ENCODE results near the gene CANT1. TPM values are rescaled to one million over a fixed set of nuclear protein-coding genes. Genes with fewer than 3 reads are reported as not detected.

Gene CANT1
- total and polyA plus RNA-seq, 2 of the 13 experiments (the other 11 are each of a cell fraction or from before 2014, with no cell fraction given), result 34.1 to 42.1 TPM

DNA sequence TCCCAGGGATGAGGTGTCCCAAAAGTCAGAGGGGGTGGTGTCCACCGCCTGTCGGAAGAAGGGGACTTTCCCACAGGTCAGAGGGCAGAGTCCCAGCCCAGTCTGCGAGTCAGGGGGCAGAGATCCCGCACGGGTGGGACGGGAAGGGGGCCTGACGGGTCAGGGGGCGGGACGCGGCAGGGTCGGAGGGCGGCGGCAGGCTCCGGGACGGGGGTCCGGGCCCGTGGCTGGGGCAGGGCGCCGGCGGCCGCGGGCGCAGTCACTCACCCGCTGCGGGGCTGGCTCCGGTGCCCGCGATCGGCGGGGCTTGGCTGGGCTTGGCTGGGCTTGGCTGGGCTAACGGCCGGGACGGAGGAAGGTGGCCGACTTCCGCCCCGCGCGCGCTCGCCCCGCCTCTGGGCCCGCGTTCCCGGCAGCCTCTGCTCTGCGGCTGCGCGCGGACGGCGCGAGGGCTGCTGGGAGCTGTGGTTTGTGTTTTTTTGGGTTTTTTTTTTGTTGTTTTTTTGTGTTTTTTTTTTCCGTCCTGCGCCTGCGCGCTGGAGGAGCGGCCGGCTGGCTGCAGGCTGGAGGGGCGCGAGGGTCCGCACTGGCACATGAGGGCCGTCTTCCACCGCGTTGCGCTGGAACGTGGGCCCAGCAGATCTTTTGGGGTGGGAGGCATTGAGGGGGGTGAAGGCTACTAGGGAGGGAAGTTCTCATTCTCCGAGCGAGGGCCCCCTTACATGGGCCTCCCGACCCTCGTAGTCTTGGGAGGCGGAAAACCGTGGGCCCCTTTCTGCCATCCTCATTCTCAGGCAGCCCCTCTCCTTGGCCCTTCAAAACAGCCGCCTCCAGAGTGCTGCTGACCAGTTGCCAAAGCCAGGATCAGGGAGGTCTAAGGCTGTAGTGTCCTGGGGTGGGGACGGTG is at the start of gene CANT1 (continued):
- TF ChIP-seq, protein P1, sequence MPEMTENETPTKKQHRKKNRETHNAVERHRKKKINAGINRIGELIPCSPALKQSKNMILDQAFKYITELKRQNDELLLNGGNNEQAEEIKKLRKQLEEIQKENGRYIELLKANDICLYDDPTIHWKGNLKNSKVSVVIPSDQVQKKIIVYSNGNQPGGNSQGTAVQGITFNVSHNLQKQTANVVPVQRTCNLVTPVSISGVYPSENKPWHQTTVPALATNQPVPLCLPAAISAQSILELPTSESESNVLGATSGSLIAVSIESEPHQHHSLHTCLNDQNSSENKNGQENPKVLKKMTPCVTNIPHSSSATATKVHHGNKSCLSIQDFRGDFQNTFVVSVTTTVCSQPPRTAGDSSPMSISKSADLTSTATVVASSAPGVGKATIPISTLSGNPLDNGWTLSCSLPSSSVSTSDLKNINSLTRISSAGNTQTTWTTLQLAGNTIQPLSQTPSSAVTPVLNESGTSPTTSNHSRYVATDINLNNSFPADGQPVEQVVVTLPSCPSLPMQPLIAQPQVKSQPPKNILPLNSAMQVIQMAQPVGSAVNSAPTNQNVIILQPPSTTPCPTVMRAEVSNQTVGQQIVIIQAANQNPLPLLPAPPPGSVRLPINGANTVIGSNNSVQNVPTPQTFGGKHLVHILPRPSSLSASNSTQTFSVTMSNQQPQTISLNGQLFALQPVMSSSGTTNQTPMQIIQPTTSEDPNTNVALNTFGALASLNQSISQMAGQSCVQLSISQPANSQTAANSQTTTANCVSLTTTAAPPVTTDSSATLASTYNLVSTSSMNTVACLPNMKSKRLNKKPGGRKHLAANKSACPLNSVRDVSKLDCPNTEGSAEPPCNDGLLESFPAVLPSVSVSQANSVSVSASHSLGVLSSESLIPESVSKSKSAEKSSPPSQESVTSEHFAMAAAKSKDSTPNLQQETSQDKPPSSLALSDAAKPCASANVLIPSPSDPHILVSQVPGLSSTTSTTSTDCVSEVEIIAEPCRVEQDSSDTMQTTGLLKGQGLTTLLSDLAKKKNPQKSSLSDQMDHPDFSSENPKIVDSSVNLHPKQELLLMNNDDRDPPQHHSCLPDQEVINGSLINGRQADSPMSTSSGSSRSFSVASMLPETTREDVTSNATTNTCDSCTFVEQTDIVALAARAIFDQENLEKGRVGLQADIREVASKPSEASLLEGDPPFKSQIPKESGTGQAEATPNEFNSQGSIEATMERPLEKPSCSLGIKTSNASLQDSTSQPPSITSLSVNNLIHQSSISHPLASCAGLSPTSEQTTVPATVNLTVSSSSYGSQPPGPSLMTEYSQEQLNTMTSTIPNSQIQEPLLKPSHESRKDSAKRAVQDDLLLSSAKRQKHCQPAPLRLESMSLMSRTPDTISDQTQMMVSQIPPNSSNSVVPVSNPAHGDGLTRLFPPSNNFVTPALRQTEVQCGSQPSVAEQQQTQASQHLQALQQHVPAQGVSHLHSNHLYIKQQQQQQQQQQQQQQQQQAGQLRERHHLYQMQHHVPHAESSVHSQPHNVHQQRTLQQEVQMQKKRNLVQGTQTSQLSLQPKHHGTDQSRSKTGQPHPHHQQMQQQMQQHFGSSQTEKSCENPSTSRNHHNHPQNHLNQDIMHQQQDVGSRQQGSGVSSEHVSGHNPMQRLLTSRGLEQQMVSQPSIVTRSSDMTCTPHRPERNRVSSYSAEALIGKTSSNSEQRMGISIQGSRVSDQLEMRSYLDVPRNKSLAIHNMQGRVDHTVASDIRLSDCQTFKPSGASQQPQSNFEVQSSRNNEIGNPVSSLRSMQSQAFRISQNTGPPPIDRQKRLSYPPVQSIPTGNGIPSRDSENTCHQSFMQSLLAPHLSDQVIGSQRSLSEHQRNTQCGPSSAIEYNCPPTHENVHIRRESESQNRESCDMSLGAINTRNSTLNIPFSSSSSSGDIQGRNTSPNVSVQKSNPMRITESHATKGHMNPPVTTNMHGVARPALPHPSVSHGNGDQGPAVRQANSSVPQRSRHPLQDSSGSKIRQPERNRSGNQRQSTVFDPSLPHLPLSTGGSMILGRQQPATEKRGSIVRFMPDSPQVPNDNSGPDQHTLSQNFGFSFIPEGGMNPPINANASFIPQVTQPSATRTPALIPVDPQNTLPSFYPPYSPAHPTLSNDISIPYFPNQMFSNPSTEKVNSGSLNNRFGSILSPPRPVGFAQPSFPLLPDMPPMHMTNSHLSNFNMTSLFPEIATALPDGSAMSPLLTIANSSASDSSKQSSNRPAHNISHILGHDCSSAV (CRISPR knock-in tag; IDR thresholded peaks at IDR 0.05; ENCODE audit: borderline replicate concordance), result no peak
- TF ChIP-seq HHEX (CRISPR knock-in tag; IDR thresholded peaks at IDR 0.05) (no peak), HOXA7 (CRISPR knock-in tag; IDR thresholded peaks at IDR 0.05) (no peak), NFKBIZ (CRISPR knock-in tag; IDR thresholded peaks at IDR 0.05) (no peak), SIN3A (IDR thresholded peaks at IDR 0.05; ENCODE audit: borderline replicate concordance, low read depth, low read length) (peak; percentile 76; the same call in 1 of the 2 replicates), ZNF644 (CRISPR knock-in tag; IDR thresholded peaks at IDR 0.05; ENCODE audit: low read depth) (no peak), NR1H2 (CRISPR knock-in tag; IDR thresholded peaks at IDR 0.05; ENCODE audit: borderline replicate concordance, low read depth) (no peak), JARID2 (CRISPR knock-in tag; IDR thresholded peaks at IDR 0.05; ENCODE audit: insufficient replicate concordance) (peak; percentile 64), ATF7-NPFF (CRISPR knock-in tag; IDR thresholded peaks at IDR 0.05; ENCODE audit: low read depth) (no peak), TCF12 (IDR thresholded peaks at IDR 0.05) (no peak), TCF12 (CRISPR knock-in tag; IDR thresholded peaks at IDR 0.05) (no peak), POGZ (CRISPR knock-in tag; IDR thresholded peaks at IDR 0.05) (peak; percentile 68), ZNF761 (CRISPR knock-in tag; conservative IDR thresholded peaks at IDR 0.05) (no peak), TBP (CRISPR knock-in tag; IDR thresholded peaks at IDR 0.05) (no peak), ZNF10 (CRISPR knock-in tag; IDR thresholded peaks at IDR 0.05; ENCODE audit: borderline replicate concordance, low read depth) (no peak)
- TF ChIP-seq, protein P2, sequence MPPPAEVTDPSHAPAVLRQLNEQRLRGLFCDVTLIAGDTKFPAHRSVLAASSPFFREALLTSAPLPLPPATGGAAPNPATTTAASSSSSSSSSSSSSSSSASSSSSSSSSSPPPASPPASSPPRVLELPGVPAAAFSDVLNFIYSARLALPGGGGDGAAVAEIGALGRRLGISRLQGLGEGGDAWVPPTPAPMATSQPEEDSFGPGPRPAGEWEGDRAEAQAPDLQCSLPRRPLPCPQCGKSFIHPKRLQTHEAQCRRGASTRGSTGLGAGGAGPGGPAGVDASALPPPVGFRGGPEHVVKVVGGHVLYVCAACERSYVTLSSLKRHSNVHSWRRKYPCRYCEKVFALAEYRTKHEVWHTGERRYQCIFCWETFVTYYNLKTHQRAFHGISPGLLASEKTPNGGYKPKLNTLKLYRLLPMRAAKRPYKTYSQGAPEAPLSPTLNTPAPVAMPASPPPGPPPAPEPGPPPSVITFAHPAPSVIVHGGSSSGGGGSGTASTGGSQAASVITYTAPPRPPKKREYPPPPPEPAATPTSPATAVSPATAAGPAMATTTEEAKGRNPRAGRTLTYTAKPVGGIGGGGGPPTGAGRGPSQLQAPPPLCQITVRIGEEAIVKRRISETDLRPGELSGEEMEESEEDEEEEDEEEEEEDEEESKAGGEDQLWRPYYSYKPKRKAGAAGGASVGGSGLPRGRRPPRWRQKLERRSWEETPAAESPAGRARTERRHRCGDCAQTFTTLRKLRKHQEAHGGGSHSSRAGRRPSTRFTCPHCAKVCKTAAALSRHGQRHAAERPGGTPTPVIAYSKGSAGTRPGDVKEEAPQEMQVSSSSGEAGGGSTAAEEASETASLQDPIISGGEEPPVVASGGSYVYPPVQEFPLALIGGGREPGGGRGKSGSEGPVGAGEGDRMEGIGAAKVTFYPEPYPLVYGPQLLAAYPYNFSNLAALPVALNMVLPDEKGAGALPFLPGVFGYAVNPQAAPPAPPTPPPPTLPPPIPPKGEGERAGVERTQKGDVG (CRISPR knock-in tag; IDR thresholded peaks at IDR 0.05; ENCODE audit: borderline replicate concordance), result no peak
- TF ChIP-seq, protein P3, sequence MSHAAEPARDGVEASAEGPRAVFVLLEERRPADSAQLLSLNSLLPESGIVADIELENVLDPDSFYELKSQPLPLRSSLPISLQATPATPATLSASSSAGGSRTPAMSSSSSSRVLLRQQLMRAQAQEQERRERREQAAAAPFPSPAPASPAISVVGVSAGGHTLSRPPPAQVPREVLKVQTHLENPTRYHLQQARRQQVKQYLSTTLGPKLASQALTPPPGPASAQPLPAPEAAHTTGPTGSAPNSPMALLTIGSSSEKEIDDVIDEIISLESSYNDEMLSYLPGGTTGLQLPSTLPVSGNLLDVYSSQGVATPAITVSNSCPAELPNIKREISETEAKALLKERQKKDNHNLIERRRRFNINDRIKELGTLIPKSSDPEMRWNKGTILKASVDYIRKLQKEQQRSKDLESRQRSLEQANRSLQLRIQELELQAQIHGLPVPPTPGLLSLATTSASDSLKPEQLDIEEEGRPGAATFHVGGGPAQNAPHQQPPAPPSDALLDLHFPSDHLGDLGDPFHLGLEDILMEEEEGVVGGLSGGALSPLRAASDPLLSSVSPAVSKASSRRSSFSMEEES (CRISPR knock-in tag; IDR thresholded peaks at IDR 0.05), result no peak
